Mesothelial cell of epicardium (in vitro differentiated cells): Measurements from ENCODE around the gene DPCD. TPM values are rescaled to one million over a fixed set of nuclear protein-coding genes. Genes with fewer than 3 reads are reported as not detected.

ENCODE experiments used
- DNase-seq, 2 experiments: peaks; one replicate each; pipeline ENCODE4 v3.0.0; 2021; ENCODE audit warnings: low spot score in 2 of 2; ENCODE audit not compliant: unreplicated experiment in 2 of 2
- H3K27ac Mint-ChIP-seq: 2 replicates; pipeline ENCODE4 v1.8.0; 2021; ENCODE audit warnings: mixed read lengths
- H3K27me3 Mint-ChIP-seq: 2 replicates; pipeline ENCODE4 v1.8.0; 2021; ENCODE audit warnings: low read depth, mixed read lengths
- H3K36me3 Mint-ChIP-seq: 2 replicates; pipeline ENCODE4 v1.8.0; 2021; ENCODE audit warnings: mixed read lengths
- H3K4me1 Mint-ChIP-seq: 2 replicates; pipeline ENCODE4 v1.8.0; 2021; ENCODE audit warnings: mixed read lengths
- H3K4me3 Mint-ChIP-seq: 2 replicates; pipeline ENCODE4 v1.8.0; 2021; ENCODE audit warnings: mild to moderate bottlenecking, moderate library complexity, mixed read lengths
- H3K9me3 Mint-ChIP-seq: 2 replicates; pipeline ENCODE4 v1.8.0; 2021; ENCODE audit warnings: mixed read lengths
- CTCF ChIP-seq: fragments of 200-600 bp; sonication (generic); IDR thresholded peaks from one replicate; pipeline ENCODE4 v1.5.0; 2021; ENCODE audit warnings: antibody characterized with exemption; ENCODE audit not compliant: unreplicated experiment
- total RNA-seq: library from RNA; stranded (reverse); gene quantifications from 3 replicates; pipeline ENCODE4 v1.2.1, GENCODE V29; 2021

Gene DPCD
- total RNA-seq: 23.0 to 23.8 TPM (median 23.0 TPM) in 3 replicates

GRCh38 chr10:101587725-101588653 lies at the start of gene DPCD, which contains the start of gene POLL:
Gene DPCD, plus strand, starts transcription at chr10:101588321. Its CDS starts 16 bp downstream, at chr10:101588337.
Gene POLL, minus strand, starts transcription at chr10:101588257. Its CDS starts 897 bp downstream, at chr10:101587360.
- Mint-ChIP-seq H3K9me3 (no peaks in the 10 kb centered on the region), H3K27me3 (no peaks in the 10 kb centered on the region), H3K27ac (peak within 1 kb of the TSS; percentile 83), H3K4me1 (peaks cover 25% of the 10 kb centered on the region), H3K36me3 (peaks cover 3% of the 10 kb centered on the region), H3K4me3 (peak within 1 kb of the TSS; percentile 95)
- DNase-seq: peak; percentile 88 to 93
- no peak for TF ChIP-seq CTCF

- Mint-ChIP-seq H3K27ac (no peak overlapping the region), H3K4me3 (no peak overlapping the region), H3K4me1 (peaks cover 2% of the 10 kb centered on the region), H3K27me3 (no peaks in the 10 kb centered on the region), H3K36me3 (peaks cover 32% of the 10 kb centered on the region), H3K9me3 (no peaks in the 10 kb centered on the region)
- no peak for TF ChIP-seq CTCF
- no peak for DNase-seq
Measured at GRCh38 chr10:101538446-101538845, 49.7 kb upstream of the DPCD start.

- no peak overlapping the region for H3K27ac Mint-ChIP-seq
- no peaks in the 10 kb centered on the region for H3K27me3 Mint-ChIP-seq
- DNase-seq: no peak
- no peak overlapping the region for H3K4me3 Mint-ChIP-seq
- peaks cover 17% of the 10 kb centered on the region for H3K9me3 Mint-ChIP-seq
- H3K36me3 Mint-ChIP-seq: peaks cover 38% of the 10 kb centered on the region
- no peak for TF ChIP-seq CTCF
- H3K4me1 Mint-ChIP-seq: peaks cover 3% of the 10 kb centered on the region
Measured at GRCh38 chr10:101545898-101546297, 42.2 kb upstream of the DPCD start.

GRCh38 chr10:101550965-101551364 lies 37.2 kb upstream of the DPCD start:
- H3K27me3 Mint-ChIP-seq: no peaks in the 10 kb centered on the region
- H3K9me3 Mint-ChIP-seq: peaks cover 9% of the 10 kb centered on the region
- no peak overlapping the region for H3K27ac Mint-ChIP-seq
- no peak for TF ChIP-seq CTCF
- no peak for DNase-seq
- H3K36me3 Mint-ChIP-seq: peaks cover 49% of the 10 kb centered on the region
- peaks cover 1% of the 10 kb centered on the region for H3K4me1 Mint-ChIP-seq
- H3K4me3 Mint-ChIP-seq: no peak overlapping the region

- no peak for DNase-seq
- Mint-ChIP-seq H3K27me3 (no peaks in the 10 kb centered on the region), H3K36me3 (peaks cover 41% of the 10 kb centered on the region), H3K4me3 (no peak overlapping the region), H3K4me1 (no peaks in the 10 kb centered on the region), H3K27ac (no peak overlapping the region), H3K9me3 (no peaks in the 10 kb centered on the region)
- TF ChIP-seq CTCF: no peak
Measured at GRCh38 chr10:101552442-101552841, 35.7 kb upstream of the DPCD start.
